HG03280 (cell line): Measurements from ENCODE around the gene SEMA3D.

Experiments used
- ATAC-seq: cut with Tn5 transposase; IDR thresholded peaks from one replicate; pipeline ENCODE4 v1.9.1; 2021; ENCODE audit warnings: mild to moderate bottlenecking, moderate library complexity; ENCODE audit not compliant: unreplicated experiment

The SEMA3D gene

DNA sequence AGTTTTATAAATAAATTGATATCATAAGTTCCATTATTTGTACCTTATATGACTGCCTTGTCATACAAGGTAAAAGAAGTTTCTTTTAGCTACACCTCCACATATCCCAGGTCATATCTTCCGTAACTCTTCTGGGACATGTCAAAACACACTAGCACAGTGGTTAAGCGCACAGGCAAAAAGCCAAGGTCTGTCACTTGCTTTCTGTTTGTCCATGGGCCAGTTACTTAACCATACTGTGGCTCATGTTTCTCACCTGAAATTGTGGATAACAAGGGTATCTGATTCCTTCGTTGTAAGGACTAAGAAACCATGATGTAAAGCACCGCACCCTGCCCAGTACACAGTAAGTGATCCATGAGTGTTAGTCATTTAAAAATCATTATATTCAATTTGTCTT, 56.2 kb downstream of the SEMA3D start:
- ATAC-seq, result no peak

DNA sequence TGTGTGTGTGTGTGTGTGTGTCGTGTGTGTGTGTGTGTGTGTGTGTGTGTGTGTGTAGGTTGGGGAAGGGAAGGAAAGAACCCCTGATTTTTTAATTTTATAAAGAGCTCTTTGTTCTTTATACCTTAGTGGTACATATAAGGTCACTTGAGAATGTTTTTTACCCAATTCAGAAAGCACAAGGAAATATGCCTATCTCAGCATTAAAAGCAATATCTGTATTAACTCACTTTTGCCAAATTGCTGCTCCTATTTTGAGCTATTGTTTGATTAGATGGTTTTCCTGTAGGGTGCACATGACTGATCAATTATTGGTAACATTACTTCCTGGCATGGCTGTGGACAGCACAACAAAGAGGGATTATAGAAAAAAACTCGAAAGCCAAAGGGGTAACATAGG, 60.5 kb downstream of the SEMA3D start:
- ATAC-seq, result no peak

DNA sequence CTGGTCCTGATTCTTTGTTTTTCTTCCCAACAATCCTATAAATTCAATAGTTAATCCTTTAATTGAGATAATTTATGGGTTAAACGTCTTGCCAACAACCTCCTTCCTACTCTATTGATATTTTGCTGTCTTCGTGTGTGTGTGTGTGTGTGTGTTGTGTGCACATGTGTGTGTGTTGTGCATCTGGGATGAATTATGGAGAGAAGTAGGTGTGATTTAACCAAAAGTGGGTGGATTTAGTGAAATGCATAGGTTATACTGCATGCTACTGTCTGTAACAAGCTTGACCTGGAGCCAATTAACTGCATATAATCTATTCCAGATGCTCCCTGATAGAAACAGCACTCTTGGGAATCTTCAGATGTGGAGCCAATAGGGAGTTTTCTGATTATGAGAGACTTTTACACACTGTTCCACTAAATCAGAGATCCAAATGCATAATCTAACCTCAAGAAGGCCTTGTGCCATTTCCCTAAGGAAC, 61.2 kb downstream of the SEMA3D start:
- no peak for ATAC-seq

DNA sequence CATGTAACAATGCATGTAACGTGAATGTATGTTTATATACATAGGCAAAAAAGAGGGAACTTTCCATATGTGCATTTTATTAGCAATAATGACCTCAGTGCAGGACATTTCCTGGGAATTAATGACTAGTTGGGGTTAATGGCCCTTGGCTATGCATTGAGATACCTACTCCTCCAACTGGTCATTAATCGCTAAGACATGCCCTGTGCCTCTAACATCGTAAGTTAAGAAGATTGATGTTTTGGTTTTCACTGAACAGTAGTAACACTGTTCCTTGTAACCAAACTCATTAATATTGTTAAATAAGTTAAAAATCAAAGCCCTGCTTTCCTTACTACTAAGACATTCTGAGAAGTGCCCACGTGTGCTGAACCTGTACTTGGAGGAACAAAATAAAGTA, 61.7 kb downstream of the SEMA3D start:
- ATAC-seq, result no peak

DNA sequence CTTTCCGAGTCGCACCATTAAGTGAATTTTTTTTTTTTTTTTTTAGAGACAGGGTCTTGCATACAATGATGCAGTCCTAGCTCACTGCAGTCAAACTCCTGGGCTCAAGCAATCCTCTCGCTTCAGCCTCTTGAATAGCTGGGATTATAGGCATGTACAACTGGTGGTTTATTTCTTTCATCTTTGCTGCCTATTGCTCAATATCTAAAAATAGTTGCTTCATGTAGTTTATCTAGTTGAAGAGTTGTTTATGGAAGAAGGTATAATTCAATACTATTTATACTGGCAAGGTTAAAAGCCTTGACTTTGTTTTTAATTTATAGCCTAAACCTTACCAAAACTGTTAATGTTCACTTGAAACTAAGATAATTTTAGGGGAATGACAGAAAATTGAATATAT, 66.9 kb downstream of the SEMA3D start:
- ATAC-seq, result no peak

DNA sequence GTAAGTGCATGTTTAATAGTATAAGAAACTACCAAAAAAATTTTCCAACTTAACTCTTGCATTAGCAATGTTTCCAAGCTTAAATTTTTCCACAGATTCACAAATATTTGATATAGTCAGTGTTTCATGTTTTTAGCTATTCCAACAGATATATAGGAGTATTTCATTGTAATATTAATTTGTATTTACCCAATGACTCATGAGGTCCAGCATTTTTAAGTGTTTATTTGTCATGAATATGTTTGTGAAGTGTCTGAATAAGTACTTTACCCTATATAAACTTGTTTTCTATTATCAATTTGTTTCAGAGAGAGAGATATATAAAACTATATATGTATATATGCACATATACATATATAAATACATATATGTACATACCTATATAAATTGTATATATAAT, 71.0 kb downstream of the SEMA3D start:
- ATAC-seq, result no peak

DNA sequence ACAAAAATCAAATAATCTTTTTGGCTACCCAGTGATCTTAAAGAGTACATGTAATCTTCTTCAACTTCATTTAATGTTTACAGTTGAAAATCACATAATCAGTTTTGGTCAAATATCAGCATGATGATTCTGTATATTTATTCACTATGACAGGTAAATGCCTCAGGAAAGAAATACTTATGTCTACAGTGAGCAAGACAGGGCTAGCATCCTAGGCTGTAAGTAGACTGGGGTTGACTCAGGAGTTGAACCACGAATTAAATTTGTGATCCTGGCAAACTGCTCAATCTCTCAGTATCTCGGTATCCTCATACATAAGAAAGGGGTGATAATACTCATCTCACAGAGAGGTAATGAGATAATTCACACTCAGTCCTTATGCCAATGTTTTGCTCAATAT, 71.8 kb downstream of the SEMA3D start:
- ATAC-seq, result no peak

DNA sequence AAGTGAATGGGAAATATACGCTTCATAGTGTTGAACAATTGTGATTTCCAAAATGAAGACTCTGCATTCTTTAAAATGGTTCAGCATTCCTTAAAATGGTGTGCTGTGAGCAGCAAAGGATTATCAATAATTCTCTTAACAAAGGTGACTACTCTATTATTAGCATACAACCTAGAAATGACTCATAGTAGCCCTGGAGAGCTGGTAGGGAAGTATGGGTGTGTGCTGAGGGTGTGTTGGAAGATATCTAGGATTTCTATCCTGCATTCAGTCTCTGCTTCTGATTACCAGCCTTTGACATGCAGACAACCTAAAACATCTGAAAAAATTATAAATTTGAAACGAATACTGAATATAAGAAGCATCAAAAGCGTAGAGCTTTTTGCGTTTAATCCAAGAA, 72.5 kb downstream of the SEMA3D start:
- ATAC-seq, result no peak

DNA sequence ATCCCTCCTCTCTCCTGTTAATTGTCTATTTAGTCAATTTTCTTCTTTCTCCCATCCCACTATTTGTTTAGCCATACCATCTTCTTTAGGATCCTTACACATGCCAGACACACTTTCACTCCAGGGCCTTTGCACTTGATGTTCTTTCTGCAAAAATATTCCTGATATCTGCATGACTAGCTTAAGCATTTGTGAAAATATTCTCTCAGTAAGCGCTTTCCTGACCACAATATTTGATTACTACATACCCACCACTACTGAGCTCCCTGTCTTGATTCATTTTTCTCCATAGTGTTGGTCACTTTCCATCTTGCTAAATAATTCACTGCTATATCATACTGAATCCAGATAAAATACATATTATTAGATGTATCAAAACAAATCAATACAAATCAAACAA, 75.1 kb downstream of the SEMA3D start:
- no peak for ATAC-seq

DNA sequence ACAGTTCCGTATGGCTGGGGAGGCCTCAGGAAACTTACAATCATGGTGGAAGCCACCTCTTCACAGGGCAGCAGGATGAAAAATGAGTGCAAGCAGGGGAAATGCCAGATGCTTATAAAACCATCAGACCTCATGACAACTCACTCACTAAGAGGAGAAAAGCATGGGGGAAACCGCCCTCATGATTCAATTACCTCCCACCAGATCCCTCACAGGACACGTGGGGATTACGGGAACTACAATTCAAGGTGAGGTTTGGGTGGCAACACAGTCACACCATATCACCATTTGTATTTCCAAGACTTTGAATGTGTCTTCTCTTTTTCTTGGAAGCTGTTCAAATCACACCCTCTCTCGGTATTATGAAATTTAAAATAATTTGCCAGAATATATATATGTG, 80.1 kb downstream of the SEMA3D start:
- no peak for ATAC-seq

DNA sequence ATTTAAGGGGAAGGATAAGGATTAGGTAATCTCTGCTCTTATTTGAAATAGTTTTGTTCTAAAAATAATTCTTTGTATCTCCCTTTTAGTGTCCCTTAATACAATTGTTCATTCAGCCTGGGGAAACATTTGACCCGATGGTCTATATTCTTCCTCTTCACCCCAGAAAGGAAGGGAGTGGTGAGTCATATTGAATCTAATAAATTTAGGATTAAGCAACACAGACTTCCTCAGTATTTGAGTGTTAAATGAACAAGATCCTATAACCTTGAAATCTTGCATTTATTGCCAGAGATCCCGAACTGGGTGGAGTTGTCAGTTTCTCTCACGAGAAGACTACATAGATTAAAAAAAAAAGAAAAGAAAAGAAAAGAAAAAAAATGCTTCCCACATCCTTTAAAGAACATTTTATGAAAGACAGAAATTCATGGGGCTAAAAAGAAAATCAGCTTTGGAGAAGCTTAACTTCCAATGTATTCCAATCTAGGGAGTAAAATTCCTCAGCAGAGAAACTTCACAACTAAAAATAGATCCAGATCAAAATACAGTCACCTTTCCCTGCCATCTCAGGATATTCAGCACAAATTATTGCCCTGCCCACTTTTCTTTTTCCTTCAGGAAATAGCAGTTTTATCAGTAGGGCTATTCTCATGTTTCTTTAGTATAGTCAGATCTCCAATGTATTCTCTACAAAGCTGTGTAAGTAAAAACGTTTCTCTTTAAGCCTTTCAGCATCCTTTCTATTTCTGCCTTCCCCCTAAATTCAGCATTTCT, 82.2 kb downstream of the SEMA3D start:
- no peak for ATAC-seq

DNA sequence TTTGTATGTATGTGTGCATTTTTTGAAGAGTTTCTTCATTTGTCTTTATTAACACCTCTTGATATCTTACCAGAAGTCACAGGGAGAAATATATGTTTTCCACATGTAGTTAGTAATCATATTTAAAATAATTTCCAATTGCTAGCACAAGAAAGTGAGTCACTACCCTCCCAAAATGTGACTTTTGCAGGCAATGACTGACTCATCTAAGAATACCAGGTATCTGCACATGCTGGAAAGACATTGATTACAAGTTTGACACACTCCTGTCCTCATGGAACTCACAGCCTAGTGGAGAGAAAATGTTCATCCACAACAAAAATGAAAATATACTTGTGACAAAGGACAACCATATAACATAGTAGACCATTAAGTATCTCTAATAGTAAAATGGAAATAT, 82.9 kb downstream of the SEMA3D start:
- no peak for ATAC-seq

DNA sequence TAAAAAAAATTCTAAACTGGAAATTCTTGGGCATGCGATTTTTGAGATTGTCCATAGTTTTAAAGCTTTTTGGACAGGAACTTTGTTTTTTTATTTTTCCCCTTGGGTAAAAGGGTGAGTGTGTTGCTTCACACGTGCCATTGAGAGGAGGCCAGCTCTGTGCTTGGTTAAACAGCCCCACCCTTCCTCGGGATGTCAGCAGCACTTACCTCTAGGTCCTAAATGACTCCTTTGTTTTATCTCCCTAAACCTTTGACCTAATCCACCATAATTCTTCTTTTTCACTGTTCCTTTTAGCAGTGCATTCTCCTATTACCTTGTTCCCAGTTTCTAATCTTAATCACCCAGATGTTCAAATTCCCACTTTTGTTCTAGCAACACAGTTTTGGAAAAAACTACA, 83.5 kb downstream of the SEMA3D start:
- no peak for ATAC-seq

DNA sequence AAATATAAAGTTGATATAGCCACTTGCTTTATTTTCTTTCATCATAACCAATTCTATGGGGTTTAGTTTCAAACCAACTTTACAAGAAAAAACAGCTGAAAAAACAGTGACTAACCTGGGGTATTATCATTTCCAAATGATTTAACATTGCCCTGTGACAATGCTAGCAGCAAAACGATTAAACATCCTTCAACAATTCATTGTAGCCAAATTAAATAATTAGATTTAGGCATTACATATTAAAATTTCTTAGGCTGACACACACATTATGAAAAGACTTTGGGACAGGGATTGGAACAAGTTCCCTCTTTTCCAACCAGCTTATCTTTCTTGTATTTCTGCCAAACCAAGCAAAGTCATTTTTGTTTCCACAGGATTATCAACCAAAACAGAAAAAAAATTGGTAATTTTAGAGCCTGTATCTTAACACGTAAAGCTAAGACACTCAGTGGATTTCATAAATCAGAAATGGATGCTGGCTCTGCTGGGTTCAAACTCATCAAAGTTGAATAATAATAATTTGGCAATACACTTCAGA, 84.0 kb downstream of the SEMA3D start:
- ATAC-seq, result no peak

DNA sequence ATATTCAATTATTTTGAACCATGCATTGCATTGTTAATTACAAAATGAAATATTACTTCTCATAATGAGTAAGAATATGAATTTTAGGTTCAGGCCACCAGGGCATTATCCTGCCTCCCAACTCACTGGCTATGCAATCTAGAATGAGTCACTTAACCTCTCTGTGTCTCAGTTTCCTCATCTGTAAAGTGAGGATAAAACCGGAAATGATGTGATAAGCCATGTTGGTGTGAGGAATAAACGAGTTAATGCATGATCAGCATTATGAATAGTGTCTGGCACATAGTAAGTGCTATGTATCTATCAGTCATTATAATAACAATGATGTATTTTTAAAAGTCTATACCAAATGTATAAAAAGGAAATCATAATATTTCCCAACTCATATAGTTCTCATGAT, 85.5 kb downstream of the SEMA3D start:
- ATAC-seq, result no peak

DNA sequence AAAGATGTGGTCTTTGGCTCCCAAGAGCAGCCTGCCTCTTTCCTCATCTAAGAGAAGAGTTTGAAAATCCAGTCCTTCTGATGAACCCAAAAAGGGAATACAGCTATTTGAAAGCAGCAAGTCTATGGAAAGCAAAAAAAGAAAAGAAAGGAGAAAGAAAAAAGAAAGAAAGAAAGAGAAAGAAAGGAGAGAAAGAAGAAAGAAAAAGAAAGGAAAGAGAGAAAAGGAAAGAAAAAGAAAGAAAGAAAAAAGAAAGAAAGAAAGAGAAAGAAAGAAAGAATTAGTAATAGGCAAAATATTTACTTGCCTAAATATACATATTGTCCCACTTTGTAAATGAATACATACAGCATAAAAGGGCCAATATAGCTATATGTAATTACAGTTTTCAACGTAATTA, 89.0 kb downstream of the SEMA3D start:
- ATAC-seq, result no peak

DNA sequence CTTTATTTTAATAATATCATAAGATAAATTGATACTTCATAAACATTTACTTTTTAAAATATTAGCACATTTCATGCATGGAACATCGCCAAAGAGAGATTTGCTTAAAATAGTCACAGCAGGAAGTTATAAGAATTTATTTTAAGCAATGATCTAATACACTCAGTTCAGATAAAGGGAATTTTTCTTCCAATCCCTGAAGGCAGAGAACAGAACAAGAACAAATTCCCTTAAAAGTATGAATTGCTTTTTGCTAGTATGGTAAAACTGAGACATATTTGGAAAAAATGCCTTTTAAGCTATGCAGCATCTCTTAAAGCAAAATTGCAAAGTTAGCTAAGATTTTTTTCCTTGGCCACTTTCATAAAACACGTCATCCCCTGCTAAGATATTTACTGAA, 91.0 kb downstream of the SEMA3D start:
- no peak for ATAC-seq

DNA sequence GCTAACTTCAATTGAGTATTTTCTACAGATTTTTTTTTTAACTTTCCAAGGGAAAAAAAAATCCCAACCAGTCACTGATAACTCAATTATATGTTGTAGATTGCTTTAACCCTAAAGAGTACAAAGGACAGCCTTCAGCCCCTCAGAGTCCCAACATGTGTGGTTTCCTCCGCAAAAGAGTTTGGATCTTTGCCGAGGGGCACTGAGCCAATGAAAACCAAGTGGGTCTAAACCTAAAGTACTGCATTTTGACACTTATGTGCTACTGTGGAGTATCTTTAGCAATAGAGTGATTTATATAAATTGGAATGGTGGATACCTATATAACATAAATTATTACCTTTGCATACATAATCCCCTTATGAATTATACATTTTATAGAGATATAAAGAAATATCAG, 91.5 kb downstream of the SEMA3D start:
- ATAC-seq, result no peak

DNA sequence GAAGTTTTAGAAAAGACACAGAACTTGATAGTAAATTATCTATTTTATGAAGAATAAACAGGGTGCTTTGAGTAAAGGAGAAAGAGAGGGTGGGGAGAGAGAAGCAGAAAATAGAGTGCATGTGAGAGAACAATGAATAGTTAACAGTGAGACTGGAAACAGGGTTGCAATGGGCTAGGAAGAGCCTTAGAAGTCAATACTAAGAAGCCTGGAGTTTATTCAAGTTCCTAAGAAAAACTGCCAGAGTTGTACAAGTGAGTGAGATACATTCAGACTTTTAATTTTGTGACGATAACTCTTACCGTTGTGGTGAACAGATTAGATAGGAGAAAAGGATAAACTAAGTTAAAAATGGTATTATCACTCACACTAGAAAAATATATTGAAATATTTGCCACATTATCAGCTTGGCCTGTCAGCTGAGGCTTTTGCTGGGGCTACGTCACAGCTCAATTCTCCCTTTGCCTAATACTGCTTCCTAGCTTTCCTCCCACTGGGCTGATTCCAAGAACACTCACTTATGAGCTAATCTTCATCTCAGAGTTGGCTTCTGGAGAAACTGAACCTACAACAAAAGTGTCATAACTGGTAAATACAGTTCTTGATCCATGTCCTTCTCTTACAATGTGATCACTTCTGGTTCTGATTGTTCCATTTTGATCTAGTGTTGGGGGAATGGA, 92.7 kb downstream of the SEMA3D start:
- ATAC-seq, result no peak

DNA sequence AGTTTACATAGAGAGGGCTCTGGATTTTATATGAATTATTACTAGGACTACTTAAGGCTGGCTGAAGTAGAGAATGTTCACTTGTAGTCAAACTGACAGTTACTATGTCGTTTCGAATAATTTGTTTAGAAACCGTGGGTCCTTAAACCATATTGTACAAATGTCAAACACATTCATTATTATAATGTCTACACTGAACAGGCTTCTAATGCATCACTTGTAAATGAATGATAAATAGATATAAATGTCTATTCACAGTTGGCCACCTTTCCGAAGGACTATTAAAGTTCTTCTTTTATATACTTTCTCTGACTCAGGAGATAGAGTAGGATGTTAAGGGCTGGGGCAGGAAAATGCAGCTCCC, 95.3 kb downstream of the SEMA3D start:
- ATAC-seq, result no peak

DNA sequence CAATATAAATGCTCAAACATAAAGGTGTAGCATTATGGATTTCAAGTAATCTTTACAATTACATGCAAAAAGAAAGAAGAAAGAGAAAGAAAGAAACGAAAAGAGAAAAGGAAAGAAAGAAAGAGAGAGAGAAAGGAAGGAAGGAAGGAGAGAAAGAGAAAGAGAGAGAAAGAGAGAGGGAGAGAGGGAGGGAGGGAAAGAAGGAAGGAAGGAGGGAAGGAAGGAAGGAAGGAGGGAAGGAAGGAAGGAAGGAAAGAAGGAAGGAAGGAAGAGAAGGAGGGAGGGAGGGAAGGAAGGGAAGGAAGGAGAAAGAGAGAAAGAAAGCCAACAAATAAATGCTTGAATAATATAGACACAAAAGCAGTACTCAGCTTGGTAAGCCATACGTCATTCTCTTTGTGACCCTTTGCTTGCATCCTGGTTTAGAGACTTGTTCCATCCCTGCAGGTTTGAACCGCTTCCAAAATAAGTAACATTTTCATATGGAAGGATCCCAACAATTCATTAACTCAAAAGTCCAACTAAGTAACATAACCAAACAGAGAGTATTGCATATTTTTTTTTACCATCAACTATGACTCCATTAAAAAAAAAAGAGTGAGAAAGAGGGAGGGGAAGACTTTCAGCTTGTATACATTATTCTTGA, 95.8 kb downstream of the SEMA3D start:
- ATAC-seq, result no peak

DNA sequence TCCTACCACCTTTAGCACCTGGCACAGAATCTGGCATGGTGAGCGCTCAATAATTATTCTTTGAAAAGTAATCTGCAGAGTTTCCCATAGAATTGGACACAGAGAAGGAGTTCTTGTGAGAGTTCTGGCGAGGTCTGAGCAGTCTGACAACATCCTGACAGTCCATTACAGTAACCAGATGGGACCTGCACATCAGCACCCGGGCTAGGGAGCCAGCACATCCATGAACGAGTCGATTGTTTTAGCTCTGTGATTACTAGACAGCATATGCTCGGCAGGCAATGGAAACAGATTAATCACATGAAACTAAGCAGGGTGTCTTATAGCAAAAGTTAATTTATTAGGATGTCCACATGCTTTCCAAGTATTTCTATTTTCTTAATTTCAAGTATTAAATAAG, 96.7 kb downstream of the SEMA3D start:
- no peak for ATAC-seq
